Measurements from ENCODE around the gene ARHGDIA.
"Not testable (repeated sequence)": the region's sequence is repeated elsewhere in the genome, so short reads cannot be mapped to it uniquely, and the experiment has no call there.

Gene ARHGDIA

GRCh38 chr17:81840826-81841778 is 30.0 kb downstream of the ARHGDIA start:
- DNase-seq = no peak

GRCh38 chr17:81840059-81840458 is 31.1 kb downstream of the ARHGDIA start:
- not testable (repeated sequence) for DNase-seq

- no peak for DNase-seq
Observed at GRCh38 chr17:81839301-81839700, 31.8 kb downstream of the ARHGDIA start.

- no peak for DNase-seq
Observed at GRCh38 chr17:81838753-81839255, 32.3 kb downstream of the ARHGDIA start.

- no peak for DNase-seq
Observed at GRCh38 chr17:81837641-81838040, 33.5 kb downstream of the ARHGDIA start.

- DNase-seq = no peak
Observed at GRCh38 chr17:81834831-81835267, 36.3 kb downstream of the ARHGDIA start, which contains the start of gene PPP1R27. TSS of gene PPP1R27 (minus strand) at chr17:81835050. CDS start at chr17:81834953, 97 bp downstream.

- no peak for DNase-seq
Observed at GRCh38 chr17:81833921-81834830, 37.0 kb downstream of the ARHGDIA start.

- DNase-seq = peak; percentile 92
Observed at GRCh38 chr17:81833160-81833920, 37.8 kb downstream of the ARHGDIA start, which contains the start of gene MCRIP1. TSS of gene MCRIP1 (minus strand) at chr17:81833291. CDS start at chr17:81824506, 8,785 bp downstream.

- peak; percentile 27 for DNase-seq
Observed at GRCh38 chr17:81832608-81833159, 38.5 kb downstream of the ARHGDIA start.

- DNase-seq = peak; percentile 40
Observed at GRCh38 chr17:81831957-81832607, 39.1 kb downstream of the ARHGDIA start.

- no peak for DNase-seq
Observed at GRCh38 chr17:81831563-81831956, 39.6 kb downstream of the ARHGDIA start.

GRCh38 chr17:81829858-81830257 is 41.3 kb downstream of the ARHGDIA start:
- DNase-seq = no peak

GRCh38 chr17:81828656-81829055 is 42.5 kb downstream of the ARHGDIA start:
- no peak for DNase-seq

GRCh38 chr17:81825841-81826466 is 45.2 kb downstream of the ARHGDIA start:
- DNase-seq = no peak

- DNase-seq = no peak
Observed at GRCh38 chr17:81824595-81824994, 46.5 kb downstream of the ARHGDIA start.

- DNase-seq = no peak
Observed at GRCh38 chr17:81823820-81824550, 47.2 kb downstream of the ARHGDIA start.

- no peak for DNase-seq
Observed at GRCh38 chr17:81822996-81823819, 47.9 kb downstream of the ARHGDIA start.

GRCh38 chr17:81822312-81822637 is 48.9 kb downstream of the ARHGDIA start:
- no peak for DNase-seq

GRCh38 chr17:81821603-81822311 is 49.4 kb downstream of the ARHGDIA start:
- no peak for DNase-seq

Data from activated CD4-positive, alpha-beta T cell treated with anti-CD3 and anti-CD28 coated beads, Interleukin-2, amount 50 U/mL, for 1 hour (primary cell).